ENCODE results near the gene METTL26. TPM values are rescaled to one million over a fixed set of nuclear protein-coding genes. Genes with fewer than 3 reads are reported as not detected.

METTL26 gene
- total and polyA plus RNA-seq, 9 of the 15 experiments (the other 6 are each of a cell fraction or from before 2014, with no cell fraction given): 7.3 to 262 (median 80.9) TPM

DNA sequence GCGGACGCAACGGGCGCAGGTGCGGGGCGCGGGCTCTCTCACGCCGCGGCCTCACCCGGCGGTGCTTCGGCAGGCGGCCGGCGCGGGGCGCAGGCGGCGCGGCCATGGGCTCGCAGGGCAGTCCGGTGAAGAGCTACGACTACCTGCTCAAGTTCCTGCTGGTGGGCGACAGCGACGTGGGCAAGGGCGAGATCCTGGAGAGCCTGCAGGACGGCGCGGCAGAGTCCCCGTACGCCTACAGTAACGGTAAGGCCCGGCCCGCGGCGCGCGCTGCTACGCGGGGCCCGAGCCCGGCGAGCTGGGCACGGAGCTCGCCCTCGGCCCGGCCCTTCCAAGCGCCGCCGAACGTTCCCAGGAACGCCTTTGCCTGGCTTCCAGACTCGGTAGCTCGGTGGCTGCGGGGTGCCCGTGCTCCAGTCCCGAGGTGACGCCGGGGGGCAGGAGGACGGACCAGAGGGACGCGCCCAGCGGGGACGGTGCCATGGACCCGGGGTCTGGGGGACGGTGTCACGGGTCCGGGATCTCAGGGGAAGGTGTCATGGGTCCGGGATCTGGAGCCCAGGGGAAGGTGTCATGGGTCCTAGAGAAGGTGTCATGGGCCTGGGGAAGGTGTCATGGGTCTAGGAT is 45.8 kb downstream of the METTL26 start:
- Histone ChIP-seq H3K9me3 (replicated peaks; ENCODE audit: control insufficient read depth, insufficient read depth, low read depth, low read length) (no peaks in the 10 kb centered on the region), H3K27me3 (ENCODE audit: control insufficient read depth in 2 of 2, insufficient read depth in 2 of 2, low read length in 2 of 2) (no peaks in the 10 kb centered on the region), H3K4me1 (replicated peaks in 1 of 2; ENCODE audit: control insufficient read depth in 2 of 2, insufficient read depth in 2 of 2, low read length in 2 of 2) (peaks cover 18 to 74% of the 10 kb centered on the region in 2 experiments; a peak in 4 of 5 replicates), H4K20me1 (replicated peaks; ENCODE audit: control insufficient read depth, insufficient read depth, low read length) (peaks cover 19% of the 10 kb centered on the region), H3K36me3 (ENCODE audit: control insufficient read depth, insufficient read depth, low read length) (peaks cover 25% of the 10 kb centered on the region; the same call in 2 of the 3 replicates), H3K4me2 (ENCODE audit: insufficient read depth, low read length) (peak overlapping the region; percentile 94), H3K79me2 (ENCODE audit: control insufficient read depth, insufficient read depth, low read length) (peaks cover 72% of the 10 kb centered on the region), H3K9me1 (ENCODE audit: control insufficient read depth, insufficient read depth, low read length) (peaks cover 8% of the 10 kb centered on the region), H3K4me3 (peak overlapping the region; percentile 90), H2AFZ (ENCODE audit: low read depth, low read length) (peak overlapping the region; percentile 86), H3K27ac (ENCODE audit: extremely low read depth, low read depth, low read length) (peak overlapping the region; percentile 80), H3K9ac (ENCODE audit: insufficient read depth in 1 of 2, low read depth in 2 of 2, low read length in 2 of 2) (peak overlapping the region; percentile 84 to 95)
- FAIRE-seq (no peak), ATAC-seq (no peak), DNase-seq (ENCODE audit: extremely low read depth in 1 of 4, low spot score in 3 of 4) (peak; percentile 29 to 40 (median 35))
- in situ Hi-C loops (cut with MboI) (no loop called here), intact Hi-C loops (cut with micrococcal nuclease) (loop anchor here (1.0 kb wide), 1 partner anchor 51 kb away; the partner anchor contains the start of gene MCRIP2)
- 0% methylated on average over 9 of the region's 71 CpGs for WGBS (ENCODE audit: insufficient coverage, low coverage, missing lambda C conversion rate)
- CTCF ChIA-PET (ENCODE audit: low intra/inter-chr PET ratio): no interaction called here
- BruUV-seq (replicated peaks): no TSS peak
- POLR2A ChIA-PET: interaction anchor here (0.6 to 1.2 kb wide), 6 partner anchors 8 to 496 kb away, joined by 3 to 7 read pairs (median 4); no protein-coding TSS in a partner anchor
- TF ChIP-seq, protein P1, sequence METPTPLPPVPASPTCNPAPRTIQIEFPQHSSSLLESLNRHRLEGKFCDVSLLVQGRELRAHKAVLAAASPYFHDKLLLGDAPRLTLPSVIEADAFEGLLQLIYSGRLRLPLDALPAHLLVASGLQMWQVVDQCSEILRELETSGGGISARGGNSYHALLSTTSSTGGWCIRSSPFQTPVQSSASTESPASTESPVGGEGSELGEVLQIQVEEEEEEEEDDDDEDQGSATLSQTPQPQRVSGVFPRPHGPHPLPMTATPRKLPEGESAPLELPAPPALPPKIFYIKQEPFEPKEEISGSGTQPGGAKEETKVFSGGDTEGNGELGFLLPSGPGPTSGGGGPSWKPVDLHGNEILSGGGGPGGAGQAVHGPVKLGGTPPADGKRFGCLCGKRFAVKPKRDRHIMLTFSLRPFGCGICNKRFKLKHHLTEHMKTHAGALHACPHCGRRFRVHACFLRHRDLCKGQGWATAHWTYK (CRISPR knock-in tag; IDR thresholded peaks at IDR 0.05): peak; percentile 42; the same call in 1 of the 2 replicates
- TF ChIP-seq SIRT6 (IDR thresholded peaks at IDR 0.05; ENCODE audit: low read depth, low read length) (no peak), KDM1A (IDR thresholded peaks at IDR 0.05) (no peak), SNIP1 (IDR thresholded peaks at IDR 0.05; ENCODE audit: low read depth) (peak; percentile 75), PHF20 (IDR thresholded peaks at IDR 0.05; ENCODE audit: partially characterized antibody) (peak; percentile 17), SIN3B (IDR thresholded peaks at IDR 0.05; ENCODE audit: low read depth) (peak; percentile 30; the same call in 1 of the 2 replicates), DNMT1 (IDR thresholded peaks at IDR 0.05) (no peak), NONO (IDR thresholded peaks at IDR 0.05; ENCODE audit: low read depth in 2 of 2, low read length in 1 of 2) (peak in 1 of 2 experiments; percentile 73; a peak in 2 of 4 replicates), SMAD2 (IDR thresholded peaks at IDR 0.05; ENCODE audit: low read depth, low read length) (no peak), CTBP1 (IDR thresholded peaks at IDR 0.05; ENCODE audit: borderline replicate concordance) (peak; percentile 64), TEAD1 (CRISPR knock-in tag; IDR thresholded peaks at IDR 0.05) (peak in 1 of 2 experiments; percentile 37; a peak in 1 of 4 replicates)
- TF ChIP-seq, protein P2, sequence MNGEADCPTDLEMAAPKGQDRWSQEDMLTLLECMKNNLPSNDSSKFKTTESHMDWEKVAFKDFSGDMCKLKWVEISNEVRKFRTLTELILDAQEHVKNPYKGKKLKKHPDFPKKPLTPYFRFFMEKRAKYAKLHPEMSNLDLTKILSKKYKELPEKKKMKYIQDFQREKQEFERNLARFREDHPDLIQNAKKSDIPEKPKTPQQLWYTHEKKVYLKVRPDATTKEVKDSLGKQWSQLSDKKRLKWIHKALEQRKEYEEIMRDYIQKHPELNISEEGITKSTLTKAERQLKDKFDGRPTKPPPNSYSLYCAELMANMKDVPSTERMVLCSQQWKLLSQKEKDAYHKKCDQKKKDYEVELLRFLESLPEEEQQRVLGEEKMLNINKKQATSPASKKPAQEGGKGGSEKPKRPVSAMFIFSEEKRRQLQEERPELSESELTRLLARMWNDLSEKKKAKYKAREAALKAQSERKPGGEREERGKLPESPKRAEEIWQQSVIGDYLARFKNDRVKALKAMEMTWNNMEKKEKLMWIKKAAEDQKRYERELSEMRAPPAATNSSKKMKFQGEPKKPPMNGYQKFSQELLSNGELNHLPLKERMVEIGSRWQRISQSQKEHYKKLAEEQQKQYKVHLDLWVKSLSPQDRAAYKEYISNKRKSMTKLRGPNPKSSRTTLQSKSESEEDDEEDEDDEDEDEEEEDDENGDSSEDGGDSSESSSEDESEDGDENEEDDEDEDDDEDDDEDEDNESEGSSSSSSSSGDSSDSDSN (IDR thresholded peaks at IDR 0.05; ENCODE audit: borderline replicate concordance in 1 of 2, low read depth in 2 of 2, low read length in 2 of 2): peak; percentile 59 to 92; a peak in 3 of 4 replicates
- TF ChIP-seq, protein P3, sequence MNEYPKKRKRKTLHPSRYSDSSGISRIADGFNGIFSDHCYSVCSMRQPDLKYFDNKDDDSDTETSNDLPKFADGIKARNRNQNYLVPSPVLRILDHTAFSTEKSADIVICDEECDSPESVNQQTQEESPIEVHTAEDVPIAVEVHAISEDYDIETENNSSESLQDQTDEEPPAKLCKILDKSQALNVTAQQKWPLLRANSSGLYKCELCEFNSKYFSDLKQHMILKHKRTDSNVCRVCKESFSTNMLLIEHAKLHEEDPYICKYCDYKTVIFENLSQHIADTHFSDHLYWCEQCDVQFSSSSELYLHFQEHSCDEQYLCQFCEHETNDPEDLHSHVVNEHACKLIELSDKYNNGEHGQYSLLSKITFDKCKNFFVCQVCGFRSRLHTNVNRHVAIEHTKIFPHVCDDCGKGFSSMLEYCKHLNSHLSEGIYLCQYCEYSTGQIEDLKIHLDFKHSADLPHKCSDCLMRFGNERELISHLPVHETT (CRISPR knock-in tag; conservative IDR thresholded peaks at IDR 0.05 in 1 of 2, IDR thresholded peaks at IDR 0.05 in 1 of 2): peak in 1 of 2 experiments; percentile 60; a peak in 2 of 4 replicates
- TF ChIP-seq, protein P4, sequence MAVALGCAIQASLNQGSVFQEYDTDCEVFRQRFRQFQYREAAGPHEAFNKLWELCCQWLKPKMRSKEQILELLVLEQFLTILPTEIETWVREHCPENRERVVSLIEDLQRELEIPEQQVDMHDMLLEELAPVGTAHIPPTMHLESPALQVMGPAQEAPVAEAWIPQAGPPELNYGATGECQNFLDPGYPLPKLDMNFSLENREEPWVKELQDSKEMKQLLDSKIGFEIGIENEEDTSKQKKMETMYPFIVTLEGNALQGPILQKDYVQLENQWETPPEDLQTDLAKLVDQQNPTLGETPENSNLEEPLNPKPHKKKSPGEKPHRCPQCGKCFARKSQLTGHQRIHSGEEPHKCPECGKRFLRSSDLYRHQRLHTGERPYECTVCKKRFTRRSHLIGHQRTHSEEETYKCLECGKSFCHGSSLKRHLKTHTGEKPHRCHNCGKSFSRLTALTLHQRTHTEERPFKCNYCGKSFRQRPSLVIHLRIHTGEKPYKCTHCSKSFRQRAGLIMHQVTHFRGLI (CRISPR knock-in tag; IDR thresholded peaks at IDR 0.05): no peak
